HCT116 (cell line): ENCODE results near the gene FOXA1.

Experiments used
- CBX3 ChIP-seq: IDR thresholded peaks from 2 replicates; pipeline ENCODE4 v1.6.1; 2012; ENCODE audit warnings: low read depth
- CEBPB ChIP-seq: IDR thresholded peaks from 2 replicates; pipeline ENCODE4 v1.6.1; 2012; ENCODE audit warnings: low read depth
- CTCF ChIP-seq, 3 experiments: fragments of 200-600 bp in 1 of 3; sonication (generic) in 1 of 3; IDR thresholded peaks in 2 of 3; conservative IDR thresholded peaks in 1 of 3; 2 replicates each; pipeline ENCODE4 v1.5.1; 2012 to 2017; ENCODE audit warnings: low read depth in 2 of 3, low read length in 2 of 3, antibody characterized with exemption in 1 of 3, borderline replicate concordance in 1 of 3, control low read depth in 1 of 3, mild to moderate bottlenecking in 1 of 3, mixed read lengths in 1 of 3, mixed run types in 1 of 3, moderate library complexity in 1 of 3; ENCODE audit not compliant: insufficient read depth in 1 of 3
- EZH2 ChIP-seq: fragments of 200-600 bp; sonication (generic); IDR thresholded peaks from 2 replicates; pipeline ENCODE4 v1.6.1; 2017; ENCODE audit warnings: antibody characterized with exemption, mixed run types
- JUND ChIP-seq: IDR thresholded peaks from 2 replicates; pipeline ENCODE4 v1.6.1; 2012
- MAX ChIP-seq: IDR thresholded peaks from 2 replicates; pipeline ENCODE4 v1.6.1; 2012
- POLR2A ChIP-seq: IDR thresholded peaks from 2 replicates; pipeline ENCODE4 v1.7.0; 2011; ENCODE audit warnings: borderline replicate concordance; ENCODE audit not compliant: insufficient read depth, insufficient read length; ENCODE audit errors: extremely low read depth
- POLR2AphosphoS5 ChIP-seq: IDR thresholded peaks from 2 replicates; pipeline ENCODE4 v1.6.1; 2011; ENCODE audit warnings: mild to moderate bottlenecking, low read depth, low read length, moderate library complexity
- TCF7L2 ChIP-seq: IDR thresholded peaks from 2 replicates; pipeline ENCODE4 v1.7.0; 2011; ENCODE audit warnings: borderline replicate concordance, inconsistent platforms; ENCODE audit not compliant: insufficient read depth, insufficient read length; ENCODE audit errors: extremely low read depth
- ZFX ChIP-seq: fragments of 450-650 bp; IDR thresholded peaks from 2 replicates; pipeline ENCODE4 v1.6.1; 2017
- ZNF274 ChIP-seq: fragments of 200-500 bp; sonication (Bioruptor generic); IDR thresholded peaks from 2 replicates; pipeline ENCODE4 v1.6.1; 2014; ENCODE audit warnings: mild to moderate bottlenecking, low read depth, low read length, inconsistent platforms

- TF ChIP-seq POLR2A (no peak), POLR2AphosphoS5 (no peak), MAX (no peak), CTCF (IDR thresholded peaks at IDR 0.05 in 2 of 3, conservative IDR thresholded peaks at IDR 0.05 in 1 of 3; ENCODE audit: borderline replicate concordance in 1 of 3, insufficient read depth in 1 of 3, low read depth in 2 of 3, low read length in 2 of 3) (peak; percentile 56 to 91 (median 80)), CBX3 (peak; percentile 16; the same call in 1 of the 2 replicates), EZH2 (no peak), CEBPB (no peak), TCF7L2 (no peak), ZFX (peak; percentile 50; the same call in 1 of the 2 replicates), JUND (no peak), ZNF274 (no peak)
Observed at GRCh38 chr14:37594238-37594970, 645 bp downstream of the FOXA1 start.
